Skeletal muscle satellite cell (primary cell): ENCODE measurements around the gene HCK.

Source experiments
- H3K27me3 ChIP-seq: 2 replicates; pipeline ENCODE4 v1.7.0; 2013; ENCODE audit warnings: low read length; ENCODE audit not compliant: control insufficient read depth, insufficient read depth
- H3K36me3 ChIP-seq: 2 replicates; pipeline ENCODE4 v1.7.0; 2013; ENCODE audit warnings: mild to moderate bottlenecking, control low read depth, low read length; ENCODE audit not compliant: insufficient read depth
- H3K4me1 ChIP-seq: 2 replicates; pipeline ENCODE4 v1.7.0; 2013; ENCODE audit warnings: low read length; ENCODE audit not compliant: control insufficient read depth, insufficient read depth
- H3K4me2 ChIP-seq: 2 replicates; pipeline ENCODE4 v1.7.0; 2013; ENCODE audit warnings: mild to moderate bottlenecking, low read length
- H3K4me3 ChIP-seq: 2 replicates; pipeline ENCODE4 v1.7.0; 2013; ENCODE audit warnings: low read length
- H3K9ac ChIP-seq: 2 replicates; pipeline ENCODE4 v1.7.0; 2013; ENCODE audit warnings: mild to moderate bottlenecking, low read depth, low read length, moderate library complexity
- H3K9me3 ChIP-seq: replicated peaks from 2 replicates; pipeline ENCODE4 v1.7.0; 2013; ENCODE audit warnings: mild to moderate bottlenecking, control low read depth, low read length

Gene HCK

GRCh38 chr20:32126919-32127318 is 74.9 kb downstream of the HCK start:
- H3K9ac ChIP-seq, result no peak overlapping the region
- no peaks in the 10 kb centered on the region for H3K9me3 ChIP-seq
- H3K4me3 ChIP-seq, result no peak overlapping the region
- peaks cover 8% of the 10 kb centered on the region for H3K36me3 ChIP-seq
- no peaks in the 10 kb centered on the region for H3K4me1 ChIP-seq
- no peaks in the 10 kb centered on the region for H3K27me3 ChIP-seq
- no peak overlapping the region for H3K4me2 ChIP-seq

- Histone ChIP-seq H3K9me3 (no peaks in the 10 kb centered on the region), H3K27me3 (no peaks in the 10 kb centered on the region), H3K4me3 (no peak overlapping the region), H3K36me3 (peaks cover 8% of the 10 kb centered on the region), H3K4me2 (no peak overlapping the region), H3K4me1 (no peaks in the 10 kb centered on the region), H3K9ac (no peak overlapping the region)
Observed at GRCh38 chr20:32127347-32127746, 75.3 kb downstream of the HCK start.

- Histone ChIP-seq H3K4me1 (no peaks in the 10 kb centered on the region), H3K4me3 (no peak overlapping the region), H3K4me2 (no peak overlapping the region), H3K9me3 (no peaks in the 10 kb centered on the region), H3K36me3 (peaks cover 14% of the 10 kb centered on the region), H3K9ac (no peak overlapping the region), H3K27me3 (no peaks in the 10 kb centered on the region)
Observed at GRCh38 chr20:32128167-32128566, 76.1 kb downstream of the HCK start.

GRCh38 chr20:32129863-32130262 is 77.8 kb downstream of the HCK start:
- peaks cover 21% of the 10 kb centered on the region for H3K36me3 ChIP-seq

GRCh38 chr20:32130352-32130751 is 78.3 kb downstream of the HCK start:
- H3K4me1 ChIP-seq, result peaks cover 1% of the 10 kb centered on the region
- H3K4me3 ChIP-seq, result no peak overlapping the region
- no peak overlapping the region for H3K4me2 ChIP-seq
- no peak overlapping the region for H3K9ac ChIP-seq
- peaks cover 16% of the 10 kb centered on the region for H3K36me3 ChIP-seq
- no peaks in the 10 kb centered on the region for H3K27me3 ChIP-seq
- no peaks in the 10 kb centered on the region for H3K9me3 ChIP-seq

More at GRCh38 chr20:32129863-32130262, 77.8 kb downstream of the HCK start:
- H3K27me3 ChIP-seq, result no peaks in the 10 kb centered on the region
- no peaks in the 10 kb centered on the region for H3K4me1 ChIP-seq
- no peak overlapping the region for H3K9ac ChIP-seq
- H3K4me3 ChIP-seq, result no peak overlapping the region
- no peaks in the 10 kb centered on the region for H3K9me3 ChIP-seq
- H3K4me2 ChIP-seq, result no peak overlapping the region

GRCh38 chr20:32130965-32131364 is 78.9 kb downstream of the HCK start:
- Histone ChIP-seq H3K27me3 (no peaks in the 10 kb centered on the region), H3K4me1 (peaks cover 6% of the 10 kb centered on the region), H3K4me3 (no peak overlapping the region), H3K9ac (no peak overlapping the region), H3K36me3 (peaks cover 21% of the 10 kb centered on the region), H3K4me2 (no peak overlapping the region), H3K9me3 (no peaks in the 10 kb centered on the region)

- H3K27me3 ChIP-seq, result no peaks in the 10 kb centered on the region
- peaks cover 6% of the 10 kb centered on the region for H3K4me1 ChIP-seq
- no peak overlapping the region for H3K9ac ChIP-seq
- no peak overlapping the region for H3K4me2 ChIP-seq
- peaks cover 40% of the 10 kb centered on the region for H3K36me3 ChIP-seq
- no peak overlapping the region for H3K4me3 ChIP-seq
- no peaks in the 10 kb centered on the region for H3K9me3 ChIP-seq
Observed at GRCh38 chr20:32132911-32133549, 81.0 kb downstream of the HCK start.

GRCh38 chr20:32134026-32134425 is 82.0 kb downstream of the HCK start:
- H3K36me3 ChIP-seq, result peaks cover 46% of the 10 kb centered on the region
- peaks cover 6% of the 10 kb centered on the region for H3K4me1 ChIP-seq
- no peak overlapping the region for H3K4me2 ChIP-seq
- H3K9ac ChIP-seq, result no peak overlapping the region
- no peaks in the 10 kb centered on the region for H3K9me3 ChIP-seq
- H3K27me3 ChIP-seq, result no peaks in the 10 kb centered on the region
- H3K4me3 ChIP-seq, result no peak overlapping the region

- H3K4me1 ChIP-seq, result peaks cover 6% of the 10 kb centered on the region
- no peak overlapping the region for H3K9ac ChIP-seq
- H3K27me3 ChIP-seq, result no peaks in the 10 kb centered on the region
- H3K4me3 ChIP-seq, result no peak overlapping the region
- peaks cover 64% of the 10 kb centered on the region for H3K36me3 ChIP-seq
- H3K9me3 ChIP-seq, result no peaks in the 10 kb centered on the region
- no peak overlapping the region for H3K4me2 ChIP-seq
Observed at GRCh38 chr20:32135983-32136515, 84.0 kb downstream of the HCK start.

- Histone ChIP-seq H3K27me3 (no peaks in the 10 kb centered on the region), H3K9me3 (no peaks in the 10 kb centered on the region), H3K4me3 (no peak overlapping the region), H3K9ac (no peak overlapping the region), H3K36me3 (peaks cover 76% of the 10 kb centered on the region), H3K4me2 (no peak overlapping the region), H3K4me1 (peaks cover 6% of the 10 kb centered on the region)
Observed at GRCh38 chr20:32138921-32139320, 86.9 kb downstream of the HCK start.

- Histone ChIP-seq H3K4me3 (no peak overlapping the region), H3K36me3 (peaks cover 81% of the 10 kb centered on the region), H3K9me3 (no peaks in the 10 kb centered on the region), H3K4me2 (no peak overlapping the region), H3K9ac (no peak overlapping the region), H3K4me1 (peaks cover 6% of the 10 kb centered on the region), H3K27me3 (no peaks in the 10 kb centered on the region)
Observed at GRCh38 chr20:32139947-32140346, 87.9 kb downstream of the HCK start.

- Histone ChIP-seq H3K4me1 (peaks cover 2% of the 10 kb centered on the region), H3K27me3 (no peaks in the 10 kb centered on the region), H3K4me2 (no peak overlapping the region), H3K36me3 (peaks cover 83% of the 10 kb centered on the region), H3K9me3 (no peaks in the 10 kb centered on the region), H3K4me3 (no peak overlapping the region), H3K9ac (no peak overlapping the region)
Observed at GRCh38 chr20:32140603-32141002, 88.6 kb downstream of the HCK start.
